Aorta (tissue), 5 donors: Measurements from ENCODE around the gene RANBP9. TPM values are rescaled to one million over a fixed set of nuclear protein-coding genes. Genes with fewer than 3 reads are reported as not detected.
A peak's percentile ranks its signal among the peaks of the same experiment; 100 is the strongest.

Experiments used
- ATAC-seq: fragments of 200-7000 bp; cut with Tn5 transposase; one replicate; pipeline ENCODE4 v1.9.1; 2022; ENCODE audit warnings: moderate library complexity; ENCODE audit not compliant: low FRiP score
- DNase-seq, 2 donors: peaks; one replicate each; pipeline ENCODE4 v3.0.0-alpha.2; 2020
- H3K27ac ChIP-seq, 2 donors: one replicate each; pipeline ENCODE4 v1.5.1; 2013; ENCODE audit warnings: low read length in 2 of 2, mild to moderate bottlenecking in 2 of 2, moderate library complexity in 2 of 2, control low read depth in 1 of 2, inconsistent platforms in 1 of 2, low read depth in 1 of 2
- H3K27me3 ChIP-seq, 2 donors: one replicate each; pipeline ENCODE4 v1.6.1; 2013; ENCODE audit warnings: control low read depth in 1 of 2, low read length in 1 of 2, mild to moderate bottlenecking in 1 of 2, moderate library complexity in 1 of 2; ENCODE audit not compliant: insufficient read depth in 2 of 2, control insufficient read depth in 1 of 2
- H3K36me3 ChIP-seq, 2 donors: one replicate each; pipeline ENCODE4 v1.6.1; 2013; ENCODE audit warnings: control low read depth in 1 of 2, low read length in 1 of 2, mild to moderate bottlenecking in 1 of 2; ENCODE audit not compliant: insufficient read depth in 2 of 2, control insufficient read depth in 1 of 2
- H3K4me1 ChIP-seq, 2 donors: one replicate each; pipeline ENCODE4 v1.6.1; 2013; ENCODE audit warnings: low read length in 2 of 2, control low read depth in 1 of 2, mild to moderate bottlenecking in 1 of 2, moderate library complexity in 1 of 2; ENCODE audit not compliant: insufficient read depth in 2 of 2, control insufficient read depth in 1 of 2
- H3K4me3 ChIP-seq, 2 donors: one replicate each; pipeline ENCODE4 v1.5.1; 2013; ENCODE audit warnings: low read length in 2 of 2, control low read depth in 1 of 2, mild to moderate bottlenecking in 1 of 2
- H3K9me3 ChIP-seq: one replicate; pipeline ENCODE4 v1.6.1; 2013; ENCODE audit warnings: mild to moderate bottlenecking, low read length; ENCODE audit not compliant: control insufficient read depth
- WGBS, 2 donors: extraction: QIAGEN DNeasy Blood & Tissue Kit; methylation state at CpG; one replicate each; pipeline ENCODE4 v1.1.7; 2013; 5-methylcytosine and 5-hydroxymethylcytosine counted together
- intact Hi-C, 2 donors: fragments of 100-400 bp; cut with DNase I; formaldehyde crosslinking; loops; one replicate each; pipeline versions ENCODE4 v1.14.2 to v1.15.0; 2022
- polyA plus RNA-seq, 2 donors: library from polyadenylated mRNA; stranded (reverse); fragments of 200-250 nt; gene quantifications; one replicate each; pipeline ENCODE4 v1.2.3, GENCODE V29; 2013
- total RNA-seq, 2 donors: library from RNA; stranded (reverse); fragmentation: NEBNext Ultra II Directional; extraction: Animal tissue kit (Norgen Biotek cat#: 25700); gene quantifications; one replicate each; pipeline ENCODE4 v1.2.1, GENCODE V29; 2021
- donor health status: healthy with polysubstance abuse.
- donor health status: Bipolar disorder and iron deficiency.
- donor health status: DM: no; HTN: no; CAD: no.
- donor health status: DM: no; HTN: no; CAD: no.
- donor health status: DM: yes; HTN: yes; CAD: no.

RANBP9 gene
- total and polyA plus RNA-seq, 4 donors, result 29.2 to 64.5 (median 42.1) TPM

GRCh38 chr6:13589801-13590200, 121.8 kb downstream of the RANBP9 start:
- no peak for DNase-seq
- H3K27me3 ChIP-seq, result no peaks in the 10 kb centered on the region
- peaks cover 2 to 7% of the 10 kb centered on the region in 2 donors for H3K36me3 ChIP-seq
- H3K9me3 ChIP-seq, result no peaks in the 10 kb centered on the region
- no peaks in the 10 kb centered on the region for H3K4me1 ChIP-seq
- no peak for ATAC-seq
- H3K27ac ChIP-seq, result no peak overlapping the region
- 90 to 93% methylated on average over 9 of the region's 9 CpGs for WGBS, 2 donors
- intact Hi-C loops, result no loop called here
- H3K4me3 ChIP-seq, result no peak overlapping the region

GRCh38 chr6:13586603-13587542, 124.8 kb downstream of the RANBP9 start:
- ATAC-seq, result no peak
- Histone ChIP-seq H3K9me3 (no peaks in the 10 kb centered on the region), H3K4me3 (no peak overlapping the region), H3K27ac (no peak overlapping the region), H3K27me3 (no peaks in the 10 kb centered on the region), H3K36me3 (peaks cover 0 to 5% of the 10 kb centered on the region in 2 donors), H3K4me1 (no peaks in the 10 kb centered on the region)
- WGBS, 2 donors, result 93% methylated on average over 7 of the region's 7 CpGs
- intact Hi-C loops, result no loop called here
- no peak for DNase-seq

- peaks cover 0 to 4% of the 10 kb centered on the region in 2 donors for H3K36me3 ChIP-seq
- H3K27me3 ChIP-seq, result no peaks in the 10 kb centered on the region
- H3K4me1 ChIP-seq, result no peaks in the 10 kb centered on the region
- H3K9me3 ChIP-seq, result peaks cover 2% of the 10 kb centered on the region
- DNase-seq (no peak), ATAC-seq (no peak)
- H3K4me3 ChIP-seq, result no peak overlapping the region
- no peak overlapping the region for H3K27ac ChIP-seq
- intact Hi-C loops, result no loop called here
- 90% methylated on average over 9 of the region's 9 CpGs for WGBS, 2 donors
Measured at GRCh38 chr6:13581700-13582229, 129.9 kb downstream of the RANBP9 start.

GRCh38 chr6:13579911-13580310, 131.7 kb downstream of the RANBP9 start:
- DNase-seq (no peak), ATAC-seq (no peak)
- peaks cover 2% of the 10 kb centered on the region for H3K9me3 ChIP-seq
- no peak overlapping the region for H3K27ac ChIP-seq
- WGBS, 2 donors, result 42 to 54% methylated on average over 1 of the region's 1 CpG
- no peaks in the 10 kb centered on the region for H3K4me1 ChIP-seq
- intact Hi-C loops, result no loop called here
- no peak overlapping the region for H3K4me3 ChIP-seq
- no peaks in the 10 kb centered on the region for H3K27me3 ChIP-seq
- H3K36me3 ChIP-seq, result peaks cover 0 to 2% of the 10 kb centered on the region in 2 donors

GRCh38 chr6:13577926-13578325, 133.7 kb downstream of the RANBP9 start:
- DNase-seq (no peak), ATAC-seq (no peak)
- no peak overlapping the region for H3K27ac ChIP-seq
- H3K9me3 ChIP-seq, result peaks cover 2% of the 10 kb centered on the region
- peaks cover 0 to 2% of the 10 kb centered on the region in 2 donors for H3K36me3 ChIP-seq
- 90 to 92% methylated on average over 3 of the region's 3 CpGs for whole genome bisulfite sequencing, 2 donors
- no peak overlapping the region for H3K4me3 ChIP-seq
- H3K4me1 ChIP-seq, result no peaks in the 10 kb centered on the region
- intact Hi-C loops, result no loop called here
- no peaks in the 10 kb centered on the region for H3K27me3 ChIP-seq

- WGBS, 2 donors, result 93 to 96% methylated on average over 3 of the region's 3 CpGs
- no peak overlapping the region for H3K4me3 ChIP-seq
- H3K27ac ChIP-seq, result no peak overlapping the region
- no peaks in the 10 kb centered on the region for H3K4me1 ChIP-seq
- no peak for ATAC-seq
- H3K36me3 ChIP-seq, result peaks cover 0 to 2% of the 10 kb centered on the region in 2 donors
- H3K27me3 ChIP-seq, result no peaks in the 10 kb centered on the region
- intact Hi-C loops, result no loop called here
- no peak for DNase-seq
- no peaks in the 10 kb centered on the region for H3K9me3 ChIP-seq
Measured at GRCh38 chr6:13576017-13576416, 135.6 kb downstream of the RANBP9 start.

GRCh38 chr6:13575377-13575775, 136.3 kb downstream of the RANBP9 start:
- intact Hi-C loops, result no loop called here
- Histone ChIP-seq H3K9me3 (no peaks in the 10 kb centered on the region), H3K4me3 (peak overlapping the region in 1 of 2 donors; percentile 59), H3K36me3 (peaks cover 0 to 2% of the 10 kb centered on the region in 2 donors), H3K27ac (no peak overlapping the region), H3K4me1 (no peaks in the 10 kb centered on the region), H3K27me3 (no peaks in the 10 kb centered on the region)
- ATAC-seq (no peak), DNase-seq (no peak)
- 23 to 25% methylated on average over 3 of the region's 3 CpGs for WGBS, 2 donors

GRCh38 chr6:13574571-13575376, 136.9 kb downstream of the RANBP9 start, which contains the start of gene SIRT5:
SIRT5 (plus strand) TSS chr6:13574601; CDS start chr6:13584111, 9,510 bp downstream.
- intact Hi-C loops, result no loop called here
- no peaks in the 10 kb centered on the region for H3K4me1 ChIP-seq
- peak within 1 kb of the TSS; percentile 2 to 72 for H3K27ac ChIP-seq
- H3K27me3 ChIP-seq, result no peaks in the 10 kb centered on the region
- no peaks in the 10 kb centered on the region for H3K9me3 ChIP-seq
- ATAC-seq, result peak; percentile 85
- peak within 1 kb of the TSS; percentile 55 to 59 for H3K4me3 ChIP-seq
- WGBS, 2 donors, result 0 to 1% methylated on average over 52 of the region's 52 CpGs
- no peaks in the 10 kb centered on the region for H3K36me3 ChIP-seq
- DNase-seq, result peak; percentile 81 to 91
